Stromal cell of bone marrow (primary cell): ENCODE data around the gene PRSS38.

ENCODE experiments used
- DNase-seq: peaks from one replicate; pipeline ENCODE4 v3.0.0-alpha.2; 2012; ENCODE audit warnings: low read depth

The PRSS38 gene

DNA sequence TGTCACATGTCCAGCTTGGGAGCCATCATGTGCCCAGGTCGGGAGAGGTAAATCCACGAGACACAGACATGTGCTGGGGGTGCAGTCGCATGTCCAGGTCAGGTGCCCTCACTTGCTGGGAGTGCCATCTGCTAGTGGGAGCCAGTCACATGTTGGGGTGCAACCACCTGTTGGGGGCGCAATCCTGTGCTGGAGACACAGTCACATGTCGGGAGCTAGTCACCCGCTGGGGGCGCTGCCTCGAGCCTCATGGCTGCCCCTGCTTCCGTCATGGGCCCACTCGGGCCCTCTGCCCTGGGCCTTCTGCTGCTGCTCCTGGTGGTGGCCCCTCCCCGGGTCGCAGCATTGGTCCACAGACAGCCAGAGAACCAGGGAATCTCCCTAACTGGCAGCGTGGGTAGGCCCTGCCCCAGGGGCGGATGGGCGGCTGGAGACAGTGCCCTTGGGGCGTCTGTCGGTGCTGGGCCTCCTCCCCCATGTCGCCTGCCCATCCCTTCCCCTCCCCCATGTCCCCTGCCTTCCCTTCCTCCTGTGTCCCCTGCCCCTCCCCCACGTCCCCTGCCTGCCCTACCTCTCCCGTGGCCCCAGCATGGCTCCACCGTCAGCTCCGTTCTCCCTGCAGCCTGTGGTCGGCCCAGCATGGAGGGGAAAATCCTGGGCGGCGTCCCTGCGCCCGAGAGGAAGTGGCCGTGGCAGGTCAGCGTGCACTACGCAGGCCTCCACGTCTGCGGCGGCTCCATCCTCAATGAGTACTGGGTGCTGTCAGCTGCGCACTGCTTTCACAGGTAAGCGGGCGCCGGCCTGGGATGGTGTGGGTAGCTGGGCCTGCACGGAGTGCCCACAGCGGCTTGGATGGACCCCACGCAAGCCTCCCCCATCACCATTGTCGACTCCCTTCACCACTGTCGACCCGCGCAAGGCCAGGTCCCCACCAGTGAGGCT is at the start of gene PRSS38:
PRSS38 (plus strand) TSS at position 208 of the 942 bp plus-strand sequence; CDS start at position 250, 42 bp downstream.
- DNase-seq: no peak

DNA sequence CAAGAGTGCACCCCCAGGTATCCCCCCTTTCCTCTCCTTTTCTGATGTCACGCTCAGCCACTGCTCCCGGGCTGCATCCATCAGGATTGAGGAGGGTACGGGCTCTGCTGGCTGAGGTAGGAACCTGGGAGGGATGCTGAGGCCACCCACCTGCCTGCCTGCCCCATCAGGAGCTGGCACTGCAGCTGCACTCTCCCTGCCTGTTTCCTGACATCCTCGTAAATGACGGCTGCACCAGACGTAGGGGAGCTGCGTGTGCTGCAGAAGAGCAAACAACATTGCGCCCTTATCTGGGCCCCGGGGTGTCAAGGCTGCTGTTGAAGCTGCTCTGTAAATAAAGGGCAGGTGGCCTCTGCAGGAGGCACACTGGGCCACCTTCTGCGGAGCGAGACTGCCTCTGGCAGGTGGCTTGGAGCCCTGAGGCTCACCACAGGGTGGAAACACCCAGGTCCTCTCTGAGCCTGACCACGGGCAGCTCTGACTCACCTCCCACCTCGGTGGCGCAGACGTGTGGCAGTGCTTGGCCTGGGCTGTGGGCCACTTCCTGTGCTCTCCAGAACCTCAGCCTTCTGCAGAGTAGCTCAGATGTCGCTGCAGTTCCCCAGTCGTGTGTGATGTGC is 49.4 kb upstream of the PRSS38 start:
- no peak for DNase-seq

DNA sequence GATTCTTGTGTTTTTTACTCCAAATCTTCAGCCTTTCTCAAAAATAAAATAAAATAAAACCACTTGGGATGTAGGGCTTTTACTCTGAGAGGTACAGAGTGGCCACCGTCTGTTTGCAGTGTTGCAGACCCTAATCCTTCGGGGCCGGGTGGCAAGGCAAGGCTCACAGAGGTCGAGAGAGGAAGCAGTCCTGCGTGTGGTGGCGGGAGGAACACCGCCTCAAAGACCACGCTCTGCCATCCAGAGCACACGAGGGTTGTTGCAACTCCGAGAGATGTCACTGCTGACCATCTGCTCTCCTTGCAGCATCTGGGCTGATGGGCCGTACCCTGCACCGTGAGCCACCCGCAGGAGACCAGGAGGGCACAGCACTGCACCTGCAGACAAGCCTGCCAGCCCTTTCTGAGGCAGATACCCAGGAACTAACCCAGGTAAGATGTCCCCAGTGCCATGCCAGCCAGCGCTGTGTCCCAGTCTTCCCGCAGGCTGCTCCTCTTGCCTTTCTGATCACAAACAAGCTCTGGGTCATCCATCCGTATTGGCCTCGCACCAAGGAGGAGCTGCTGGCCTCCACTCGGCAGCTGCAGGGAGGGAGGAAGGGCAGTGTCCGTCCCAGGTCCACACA is 48.7 kb upstream of the PRSS38 start:
- DNase-seq: no peak

DNA sequence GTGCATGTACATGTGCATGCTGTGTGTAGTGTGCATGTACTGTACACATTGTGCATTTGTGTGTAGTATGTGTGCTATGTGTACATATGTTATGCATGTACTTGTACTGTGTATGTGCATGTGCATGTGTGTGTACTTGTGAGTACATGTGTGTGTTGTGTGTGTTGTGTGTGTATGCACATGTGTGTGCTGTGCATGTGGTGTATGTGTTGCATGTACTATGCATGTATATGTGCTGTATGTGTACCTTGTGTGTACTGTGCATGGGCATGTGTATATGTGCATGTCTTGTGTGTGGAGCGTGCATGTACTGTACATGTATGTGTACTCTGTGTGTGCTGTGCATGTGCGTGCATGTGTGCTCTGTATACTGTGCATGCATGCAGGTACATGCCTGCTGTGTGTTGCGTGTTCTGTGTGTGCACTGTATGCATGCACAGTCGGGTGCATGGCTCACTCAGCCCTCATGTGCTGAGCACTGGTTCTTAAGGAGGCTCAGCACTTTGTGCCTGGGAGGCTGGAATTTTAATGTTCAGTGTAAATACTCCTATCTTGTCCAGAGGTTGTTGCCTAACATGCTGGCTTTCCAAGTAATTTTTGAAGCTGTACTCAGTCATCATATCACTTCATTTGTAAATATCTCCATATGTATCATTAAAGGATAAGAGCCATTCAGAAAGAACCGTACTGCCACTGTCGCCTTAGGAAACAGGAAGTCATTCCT is 47.9 kb upstream of the PRSS38 start:
- no peak for DNase-seq

DNA sequence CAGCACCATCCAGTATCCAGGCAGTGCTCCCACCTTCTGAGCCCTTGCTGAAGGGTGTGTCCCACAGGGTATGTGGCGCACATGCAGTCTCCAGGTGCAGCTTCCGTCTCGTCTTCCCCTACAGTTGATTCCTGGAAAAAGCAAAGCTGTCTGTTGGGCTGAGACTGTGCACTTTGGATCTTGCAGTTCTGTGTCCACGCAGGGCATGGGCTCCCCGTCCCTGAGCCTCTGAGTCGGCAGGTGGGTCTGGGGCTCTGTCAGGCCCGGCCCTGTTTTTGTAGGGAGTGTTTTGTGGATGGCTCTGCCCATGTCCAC is 47.4 kb upstream of the PRSS38 start:
- DNase-seq: no peak

DNA sequence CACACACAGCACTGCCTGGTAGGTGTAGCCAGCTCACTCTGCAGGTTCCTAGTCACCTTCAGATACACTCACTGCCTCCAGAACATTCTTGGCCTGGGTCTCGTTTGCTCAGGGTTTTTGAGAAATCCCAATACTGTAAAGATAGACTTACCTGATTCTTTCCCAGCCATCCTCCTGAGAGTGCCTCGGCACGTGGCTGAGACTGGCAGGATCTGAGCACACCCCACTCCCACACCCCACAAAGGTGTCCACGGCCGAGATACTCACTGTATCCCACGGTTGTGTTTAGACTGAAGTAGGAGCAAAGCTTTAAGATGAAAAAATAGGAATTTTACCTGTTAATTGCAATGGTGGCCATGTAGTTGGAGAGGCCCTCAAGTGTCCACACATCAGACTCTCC is 46.8 kb upstream of the PRSS38 start:
- no peak for DNase-seq

DNA sequence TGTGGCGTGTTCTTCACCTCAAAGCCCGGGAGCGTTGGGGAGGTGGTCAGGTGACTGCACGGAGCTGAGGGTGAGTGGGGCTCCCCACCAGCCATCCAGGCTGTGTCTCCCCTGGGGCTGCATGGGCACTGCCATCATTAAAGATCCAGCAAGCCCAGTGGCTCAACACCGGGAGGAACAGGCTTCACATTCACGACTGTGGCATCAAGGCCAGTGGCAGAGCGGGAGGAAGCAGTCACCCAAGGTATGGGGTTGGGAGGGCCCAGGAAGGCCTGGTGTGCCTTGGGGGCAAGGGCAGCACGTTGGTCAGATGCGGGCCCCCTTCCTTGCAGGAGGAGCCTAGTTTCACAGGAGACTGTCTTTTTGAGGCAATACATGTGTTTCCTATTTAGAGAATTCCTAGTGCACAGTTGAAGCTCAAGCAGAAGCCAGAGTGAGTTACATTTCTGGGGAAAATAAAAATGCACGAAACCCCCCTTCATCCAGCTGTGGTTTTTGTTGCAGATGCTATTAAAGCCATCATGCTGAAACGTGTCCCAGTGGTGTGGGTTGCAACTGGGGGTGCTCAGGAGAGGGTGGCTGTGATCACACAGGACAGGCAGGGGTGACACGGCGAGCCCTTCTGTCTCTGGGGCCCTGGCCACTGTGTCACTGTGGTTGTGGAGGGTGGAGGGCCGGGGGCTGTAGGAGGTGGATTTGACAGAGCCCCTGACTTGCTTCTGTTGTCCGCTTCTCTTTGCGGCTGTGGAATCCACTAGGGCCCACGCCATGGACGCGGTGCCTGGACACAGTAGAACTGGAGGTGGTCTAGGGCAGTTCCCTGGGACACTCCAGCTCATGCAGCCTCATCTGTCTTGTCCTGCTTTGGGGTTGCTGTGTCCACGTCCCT is 46.2 kb upstream of the PRSS38 start:
- no peak for DNase-seq

DNA sequence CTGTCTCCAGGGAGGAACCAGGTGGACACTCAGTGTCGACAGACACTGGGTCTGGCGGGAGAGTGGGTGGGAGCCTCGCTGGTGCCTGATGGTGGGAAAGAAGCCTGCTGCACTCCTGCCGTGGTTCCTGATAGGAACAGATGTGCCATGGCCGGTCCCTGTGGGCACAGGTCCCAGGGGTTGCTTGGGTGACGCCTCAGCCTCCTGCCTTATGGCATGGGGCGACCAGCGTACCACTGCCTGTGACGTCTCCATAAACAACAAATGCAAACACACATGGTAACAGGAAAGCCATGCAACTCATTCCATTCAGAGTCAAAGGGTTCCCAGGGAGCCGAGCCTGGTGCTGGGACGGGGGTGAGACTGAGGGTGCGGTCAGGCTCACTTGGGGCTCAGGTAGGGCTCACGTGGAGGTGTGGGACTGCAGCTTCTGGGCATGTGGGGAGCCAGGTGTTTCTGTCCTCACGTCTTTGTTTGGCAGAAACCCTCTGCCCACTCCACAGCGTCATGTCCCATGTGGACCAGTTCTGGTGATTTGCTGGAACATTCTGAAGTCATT is 45.5 kb upstream of the PRSS38 start:
- no peak for DNase-seq

DNA sequence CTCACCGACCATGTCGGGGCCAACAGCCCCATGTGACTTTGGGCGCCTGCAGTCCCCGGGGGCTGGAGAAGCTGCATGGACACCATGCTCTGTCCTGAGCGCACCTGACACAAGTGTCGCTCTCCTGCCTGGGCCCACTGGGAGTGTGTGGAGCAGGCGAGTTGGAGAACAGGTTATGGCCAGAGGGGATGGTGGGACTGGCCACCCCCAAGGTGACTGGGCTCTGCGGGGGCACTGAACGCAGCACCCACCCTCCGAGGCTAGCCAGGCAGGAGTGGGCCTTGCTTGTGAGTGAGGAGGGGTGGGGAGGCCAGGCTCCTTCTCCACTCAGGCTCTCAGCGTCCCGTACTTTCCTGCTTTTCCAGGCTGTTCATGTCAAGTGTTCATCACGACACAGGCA is 44.7 kb upstream of the PRSS38 start:
- DNase-seq: no peak

GRCh38 chr1:227771326-227771725 is 44.1 kb upstream of the PRSS38 start:
- no peak for DNase-seq

DNA sequence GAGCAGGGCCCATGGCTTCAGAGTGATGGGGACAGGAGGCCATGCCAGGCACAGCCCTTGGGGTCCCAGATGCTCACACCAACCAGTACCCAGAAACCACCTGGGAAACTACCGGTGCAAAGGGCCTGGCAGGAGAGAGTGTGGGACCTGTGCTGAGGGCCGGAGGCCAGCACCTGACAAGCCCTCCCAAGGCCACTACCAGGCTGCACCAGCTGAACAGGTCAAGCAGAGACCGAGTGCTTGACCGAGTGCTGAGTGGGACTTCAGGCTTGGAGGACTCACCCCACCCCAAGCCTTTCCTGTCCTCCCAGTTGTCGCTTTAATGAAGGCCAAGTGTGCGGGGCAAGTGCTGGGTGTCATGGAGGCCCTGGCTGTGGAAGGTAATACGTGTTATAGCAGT is 43.7 kb upstream of the PRSS38 start:
- DNase-seq: no peak

- DNase-seq: no peak
Measured at GRCh38 chr1:227773558-227773957, 41.9 kb upstream of the PRSS38 start.

DNA sequence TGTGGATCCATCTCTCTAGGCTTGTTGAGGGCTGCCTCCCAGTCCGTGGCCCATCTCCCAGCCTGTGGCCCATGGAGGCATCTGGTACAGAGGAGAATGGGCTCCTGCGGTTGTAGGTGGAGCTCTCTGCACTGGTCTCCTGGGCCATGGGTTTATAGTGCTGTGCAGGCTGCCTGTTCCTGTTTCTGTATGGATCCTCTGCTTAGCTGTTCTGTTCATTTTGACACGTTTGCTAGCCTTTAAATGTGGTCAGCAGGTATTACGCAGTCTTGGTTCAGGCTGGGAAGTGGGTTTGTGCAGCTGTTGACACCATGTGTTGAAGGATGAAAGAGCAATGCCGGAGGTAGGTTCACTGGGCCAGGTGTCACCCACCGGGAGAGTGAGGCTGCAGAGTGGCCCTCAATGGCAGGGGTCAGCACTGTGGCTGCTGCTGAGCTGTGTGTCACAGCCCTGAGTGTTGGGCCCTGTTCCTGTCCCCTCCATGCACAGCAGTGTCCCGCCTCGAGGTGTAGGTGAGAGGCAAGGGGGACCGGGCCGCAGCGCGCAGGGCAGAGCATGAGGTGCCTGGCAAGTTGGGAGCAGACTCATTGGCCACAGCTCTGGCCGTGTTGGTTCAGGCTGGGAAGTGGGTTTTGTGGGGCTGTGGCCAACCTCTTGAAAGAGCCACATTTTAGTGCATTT is 41.3 kb upstream of the PRSS38 start:
- DNase-seq: no peak

- no peak for DNase-seq
Measured at GRCh38 chr1:227774821-227775661, 40.4 kb upstream of the PRSS38 start.

DNA sequence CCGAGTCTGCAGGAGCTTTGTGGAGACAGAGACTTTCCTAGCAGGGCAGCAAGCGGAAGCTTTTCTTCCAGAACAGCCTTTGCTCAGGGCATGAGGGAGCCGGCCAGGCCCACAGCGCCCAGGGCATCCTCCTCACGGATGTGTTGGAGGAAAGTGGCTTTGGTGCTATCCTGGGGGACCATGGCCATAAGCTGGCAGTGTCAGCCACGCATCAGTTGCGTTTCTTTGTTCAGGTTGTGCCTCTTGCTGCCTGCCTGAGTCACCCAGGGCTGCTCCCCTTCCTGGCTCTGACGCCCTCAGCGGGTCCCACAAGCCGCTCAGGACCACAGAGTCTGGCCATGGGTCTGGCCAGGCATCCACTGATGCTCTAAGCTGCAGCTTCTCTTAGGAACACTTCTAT is 39.6 kb upstream of the PRSS38 start:
- DNase-seq: no peak

DNA sequence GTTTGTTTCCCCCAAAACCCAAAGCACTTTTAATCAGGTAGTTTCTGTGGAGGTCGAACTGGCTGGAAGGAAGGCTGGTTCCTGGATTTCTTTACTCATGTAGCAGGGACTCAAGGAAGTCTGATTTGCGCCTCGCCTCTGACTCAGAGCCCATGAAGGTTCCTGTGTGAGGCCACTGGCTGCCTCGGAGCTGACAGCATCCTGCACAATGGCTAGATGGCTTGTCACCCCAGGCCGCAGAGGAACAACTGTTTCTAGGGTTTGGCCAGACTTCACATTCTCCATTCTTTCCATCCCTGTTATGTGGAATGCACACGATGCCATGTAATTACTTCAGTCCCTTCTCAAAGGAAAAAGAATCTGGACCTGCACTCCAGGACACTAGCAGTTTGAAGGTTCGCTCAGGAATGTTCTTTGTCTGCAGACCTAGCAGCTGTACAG is 39.1 kb upstream of the PRSS38 start:
- DNase-seq: no peak

GRCh38 chr1:227777156-227777555 is 38.3 kb upstream of the PRSS38 start:
- no peak for DNase-seq

DNA sequence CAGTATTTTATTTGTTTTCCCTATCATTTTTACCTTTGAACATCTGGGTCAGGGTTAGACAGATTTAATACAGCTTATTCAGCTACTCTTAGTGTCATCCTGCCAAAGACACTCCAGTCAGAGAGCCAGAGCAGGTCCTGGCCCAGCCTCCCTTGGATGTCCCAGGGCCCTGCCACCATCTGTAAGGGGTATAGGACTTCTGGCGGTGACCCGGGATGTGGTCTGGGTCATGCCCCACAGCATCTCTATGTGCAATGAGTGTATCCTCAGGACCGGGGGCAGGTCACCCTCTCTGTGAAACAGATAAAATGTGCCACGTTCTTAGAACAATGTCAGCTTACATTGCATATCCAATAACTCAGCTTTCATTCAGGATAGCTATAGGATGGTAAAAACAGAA is 37.8 kb upstream of the PRSS38 start:
- no peak for DNase-seq

GRCh38 chr1:227778401-227778947 is 37.0 kb upstream of the PRSS38 start:
- no peak for DNase-seq
